Natural killer cell treated with Interleukin-12 subunit alpha and Interleukin-12 subunit beta and Interleukin-15 and Interleukin-18, amount 100 ng/mL, for 72 hours (primary cell): ENCODE results near the gene NEDD4L. TPM values are rescaled to one million over a fixed set of nuclear protein-coding genes. Genes with fewer than 3 reads are reported as not detected.

ENCODE experiments used
- ATAC-seq, 2 donors: fragments of 150-1000 bp; cut with Tn5 transposase in 1 of 2; sonication (Bioruptor Pico), chemical (Tn5 transposase) in 1 of 2; 2 replicates each; pipeline ENCODE4 v1.10.0; 2021
- DNase-seq: peaks from one replicate; pipeline ENCODE4 v3.0.0; 2022; ENCODE audit warnings: low spot score
- H3K27ac Mint-ChIP-seq, 2 donors: 1 replicate in 1 of 2; 2 replicates in 1 of 2; pipeline ENCODE4 v1.8.0; 2022; ENCODE audit warnings: mixed read lengths in 2 of 2, mild to moderate bottlenecking in 1 of 2, moderate library complexity in 1 of 2
- H3K27me3 Mint-ChIP-seq, 2 donors: 1 replicate in 1 of 2; 2 replicates in 1 of 2; pipeline ENCODE4 v1.8.0; 2022; ENCODE audit warnings: mixed read lengths in 2 of 2
- H3K36me3 Mint-ChIP-seq: one replicate; pipeline ENCODE4 v1.8.0; 2022; ENCODE audit warnings: mixed read lengths
- H3K4me1 Mint-ChIP-seq, 2 donors: 1 replicate in 1 of 2; 2 replicates in 1 of 2; pipeline ENCODE4 v1.8.0; 2022; ENCODE audit warnings: low read depth in 2 of 2, mixed read lengths in 2 of 2, mild to moderate bottlenecking in 1 of 2
- H3K4me3 Mint-ChIP-seq: one replicate; pipeline ENCODE4 v1.8.0; 2022; ENCODE audit warnings: mixed read lengths
- H3K9me3 Mint-ChIP-seq: 2 replicates; pipeline ENCODE4 v1.8.0; 2022; ENCODE audit warnings: mixed read lengths
- total RNA-seq, 2 donors: library from RNA; stranded (reverse); gene quantifications; one replicate each; pipeline ENCODE4 v1.2.3, GENCODE V29; 2022

NEDD4L gene
- total RNA-seq, 2 donors from 2014 or later: 8.6 to 16.5 TPM

DNA sequence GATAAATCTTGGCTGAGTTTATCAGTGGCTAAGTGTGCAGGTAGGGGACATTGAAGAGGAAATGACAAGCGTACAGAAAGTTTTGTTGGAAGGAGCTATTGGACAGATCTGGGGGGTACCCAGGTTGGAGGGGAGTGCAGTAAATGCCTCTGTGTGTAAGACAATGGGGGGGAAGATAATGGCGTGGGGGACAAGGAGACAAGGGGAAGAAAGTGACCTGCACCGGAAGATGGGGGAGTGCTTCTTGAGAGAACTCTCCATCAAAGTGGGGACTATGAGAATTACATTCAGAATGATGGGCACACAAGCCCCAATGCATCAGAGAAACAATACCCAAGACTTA lies 394.9 kb downstream of the NEDD4L start:
- ATAC-seq: peak; percentile 52 to 68
- H3K9me3 Mint-ChIP-seq: no peaks in the 10 kb centered on the region
- H3K4me3 Mint-ChIP-seq: peak overlapping the region; percentile 89
- no peak for DNase-seq
- H3K27ac Mint-ChIP-seq: peak overlapping the region; percentile 83 to 86
- H3K4me1 Mint-ChIP-seq: peaks cover 15 to 16% of the 10 kb centered on the region in 2 donors
- no peaks in the 10 kb centered on the region for H3K27me3 Mint-ChIP-seq
- no peaks in the 10 kb centered on the region for H3K36me3 Mint-ChIP-seq

DNA sequence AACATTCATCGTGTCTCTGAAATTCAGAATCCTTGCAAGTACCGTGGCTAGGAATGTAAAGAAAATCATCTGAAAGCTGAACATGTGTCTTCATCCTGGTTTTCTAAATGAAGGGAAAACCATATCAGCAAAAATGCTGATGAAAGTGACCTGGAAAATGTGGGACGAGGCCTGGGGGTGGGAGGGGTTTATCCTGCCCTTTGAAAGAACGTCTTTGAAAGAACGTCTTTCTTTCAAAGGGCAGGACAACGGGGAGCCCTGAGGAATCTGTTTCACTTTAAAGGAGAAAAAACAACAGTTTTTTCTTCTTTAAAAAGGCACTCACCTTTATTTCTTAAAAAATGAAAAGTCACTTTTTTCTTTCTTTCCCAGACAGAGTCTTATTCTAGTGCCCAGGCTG lies 399.6 kb downstream of the NEDD4L start:
- no peaks in the 10 kb centered on the region for H3K9me3 Mint-ChIP-seq
- no peak overlapping the region for H3K4me3 Mint-ChIP-seq
- DNase-seq: no peak
- peaks cover 6 to 7% of the 10 kb centered on the region in 2 donors for H3K4me1 Mint-ChIP-seq
- no peak overlapping the region for H3K27ac Mint-ChIP-seq
- H3K27me3 Mint-ChIP-seq: peaks cover 0 to 5% of the 10 kb centered on the region in 2 donors
- ATAC-seq: no peak
- H3K36me3 Mint-ChIP-seq: no peaks in the 10 kb centered on the region

DNA sequence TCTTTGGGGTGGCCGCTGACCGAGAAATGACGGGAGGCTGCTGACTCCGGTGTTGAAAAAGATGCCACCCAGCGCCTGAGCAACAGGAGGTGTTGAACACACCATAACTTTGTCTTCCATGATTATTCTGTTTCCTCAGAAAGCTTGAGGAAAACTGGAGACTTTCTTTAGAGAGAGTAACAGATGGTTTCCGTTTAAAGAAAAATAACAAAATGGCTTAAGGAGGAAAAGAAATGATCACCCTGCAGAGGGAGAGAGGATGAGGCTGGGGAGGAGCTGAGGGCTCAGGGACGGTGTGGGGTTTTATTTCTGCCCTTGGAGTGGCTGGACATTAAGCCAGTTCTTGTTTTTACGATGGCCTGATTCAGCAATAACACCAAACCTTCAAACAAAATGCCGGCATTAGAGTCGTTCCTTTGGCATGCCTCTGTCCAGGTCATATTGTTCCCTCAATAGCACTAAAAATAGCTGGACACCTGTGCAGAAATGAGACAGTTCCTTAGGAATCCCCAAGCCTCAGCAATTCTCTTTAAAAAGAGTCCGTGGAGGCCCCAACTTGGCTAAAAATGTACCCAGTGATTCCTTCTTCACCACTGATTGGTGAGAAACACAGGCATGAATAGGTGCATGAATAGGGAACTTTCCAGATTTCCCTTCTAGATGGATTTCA lies 402.5 kb downstream of the NEDD4L start:
- no peaks in the 10 kb centered on the region for H3K9me3 Mint-ChIP-seq
- H3K27ac Mint-ChIP-seq: no peak overlapping the region

DNA sequence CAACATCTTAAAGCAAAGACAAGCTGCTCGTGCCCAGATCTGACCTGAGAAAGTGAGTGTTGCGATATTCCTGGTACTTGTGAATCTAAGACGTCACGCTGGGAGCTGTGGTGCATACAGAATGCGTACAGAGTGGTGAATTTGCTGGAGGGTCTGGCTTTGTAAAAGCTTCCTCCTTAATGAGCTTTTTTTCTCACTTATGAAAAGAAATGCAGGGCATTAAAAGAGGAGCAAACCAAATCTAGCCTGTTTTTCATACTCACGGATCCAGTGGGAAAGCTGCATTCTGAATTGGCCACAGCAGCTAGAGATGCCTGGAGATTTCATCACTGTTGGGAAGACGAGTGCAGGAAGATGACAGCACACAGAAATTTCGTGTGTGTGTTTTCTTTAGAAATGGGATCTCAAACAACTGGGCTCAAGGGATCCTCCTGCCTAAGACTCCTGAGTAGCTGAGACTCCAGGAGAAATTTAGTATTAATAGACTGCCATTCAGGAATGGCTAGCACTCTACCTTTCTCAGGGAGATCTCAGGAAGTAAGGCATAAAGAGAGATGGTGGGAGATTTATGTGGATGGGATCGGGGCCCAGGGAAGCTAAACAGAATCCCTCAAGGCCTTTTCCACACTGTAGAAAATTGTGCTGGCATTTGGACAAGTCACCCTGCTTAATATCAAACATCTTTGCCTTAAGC lies 403.5 kb downstream of the NEDD4L start:
- ATAC-seq (no peak), DNase-seq (no peak)
- Mint-ChIP-seq H3K27me3 (peaks cover 8 to 10% of the 10 kb centered on the region in 2 donors), H3K4me1 (no peaks in the 10 kb centered on the region), H3K27ac (no peak overlapping the region), H3K4me3 (no peak overlapping the region), H3K9me3 (no peaks in the 10 kb centered on the region), H3K36me3 (no peaks in the 10 kb centered on the region)

More for the DNA sequence above, 402.5 kb downstream of the NEDD4L start:
- Mint-ChIP-seq H3K4me1 (no peaks in the 10 kb centered on the region), H3K27me3 (peaks cover 5 to 10% of the 10 kb centered on the region in 2 donors), H3K36me3 (no peaks in the 10 kb centered on the region), H3K4me3 (no peak overlapping the region)
- DNase-seq: no peak
- no peak for ATAC-seq

DNA sequence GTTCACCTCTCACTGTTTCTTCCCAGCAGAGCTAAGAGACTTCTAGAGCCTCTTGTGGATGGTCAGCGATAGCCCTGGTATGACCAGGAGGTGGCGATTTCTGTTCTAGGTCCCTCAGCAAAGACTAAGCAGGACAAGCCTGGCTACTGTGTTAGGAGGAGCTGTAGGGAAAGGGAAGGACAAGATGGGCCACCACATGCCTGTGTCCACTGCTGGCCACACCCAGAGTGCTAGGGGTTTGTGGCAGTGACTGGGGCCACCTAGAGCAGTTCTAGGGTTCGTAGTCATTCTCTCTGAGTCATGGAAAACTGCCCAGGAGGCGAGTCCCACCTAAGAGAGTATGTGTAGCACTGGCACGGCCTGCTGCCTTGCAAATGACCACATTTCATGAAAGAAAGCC lies 405.4 kb downstream of the NEDD4L start:
- H3K9me3 Mint-ChIP-seq: no peaks in the 10 kb centered on the region
- H3K27me3 Mint-ChIP-seq: peaks cover 10 to 15% of the 10 kb centered on the region in 2 donors
- no peaks in the 10 kb centered on the region for H3K4me1 Mint-ChIP-seq
- H3K4me3 Mint-ChIP-seq: no peak overlapping the region
- DNase-seq: no peak
- peak in 1 of 2 donors; percentile 28 for ATAC-seq
- H3K36me3 Mint-ChIP-seq: no peaks in the 10 kb centered on the region
- no peak overlapping the region for H3K27ac Mint-ChIP-seq

Other genes starting within 250 kb of the NEDD4L start
- not detected for gene ATP8B1, start 240.9 kb upstream of the NEDD4L start, total RNA-seq